ENCODE measurements around the gene KLHL22.

Gene KLHL22

GRCh38 chr22:20398420-20398819 lies 97.2 kb downstream of the KLHL22 start:
- DNase-seq (ENCODE audit: low read depth): no peak
- no peak overlapping the region for H3K4me3 ChIP-seq (replicated peaks; ENCODE audit: low read depth, low read length)
- TF ChIP-seq, protein P1, sequence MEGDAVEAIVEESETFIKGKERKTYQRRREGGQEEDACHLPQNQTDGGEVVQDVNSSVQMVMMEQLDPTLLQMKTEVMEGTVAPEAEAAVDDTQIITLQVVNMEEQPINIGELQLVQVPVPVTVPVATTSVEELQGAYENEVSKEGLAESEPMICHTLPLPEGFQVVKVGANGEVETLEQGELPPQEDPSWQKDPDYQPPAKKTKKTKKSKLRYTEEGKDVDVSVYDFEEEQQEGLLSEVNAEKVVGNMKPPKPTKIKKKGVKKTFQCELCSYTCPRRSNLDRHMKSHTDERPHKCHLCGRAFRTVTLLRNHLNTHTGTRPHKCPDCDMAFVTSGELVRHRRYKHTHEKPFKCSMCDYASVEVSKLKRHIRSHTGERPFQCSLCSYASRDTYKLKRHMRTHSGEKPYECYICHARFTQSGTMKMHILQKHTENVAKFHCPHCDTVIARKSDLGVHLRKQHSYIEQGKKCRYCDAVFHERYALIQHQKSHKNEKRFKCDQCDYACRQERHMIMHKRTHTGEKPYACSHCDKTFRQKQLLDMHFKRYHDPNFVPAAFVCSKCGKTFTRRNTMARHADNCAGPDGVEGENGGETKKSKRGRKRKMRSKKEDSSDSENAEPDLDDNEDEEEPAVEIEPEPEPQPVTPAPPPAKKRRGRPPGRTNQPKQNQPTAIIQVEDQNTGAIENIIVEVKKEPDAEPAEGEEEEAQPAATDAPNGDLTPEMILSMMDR (IDR thresholded peaks at IDR 0.05; ENCODE audit: low read length, missing control alignments): no peak

- H3K4me3 ChIP-seq (replicated peaks; ENCODE audit: low read depth, low read length): no peak overlapping the region
- no peak for DNase-seq (ENCODE audit: low read depth)
- TF ChIP-seq, protein P1 (IDR thresholded peaks at IDR 0.05; ENCODE audit: low read length, missing control alignments): no peak
Measured at GRCh38 chr22:20397498-20397897, 98.1 kb downstream of the KLHL22 start.

DNA sequence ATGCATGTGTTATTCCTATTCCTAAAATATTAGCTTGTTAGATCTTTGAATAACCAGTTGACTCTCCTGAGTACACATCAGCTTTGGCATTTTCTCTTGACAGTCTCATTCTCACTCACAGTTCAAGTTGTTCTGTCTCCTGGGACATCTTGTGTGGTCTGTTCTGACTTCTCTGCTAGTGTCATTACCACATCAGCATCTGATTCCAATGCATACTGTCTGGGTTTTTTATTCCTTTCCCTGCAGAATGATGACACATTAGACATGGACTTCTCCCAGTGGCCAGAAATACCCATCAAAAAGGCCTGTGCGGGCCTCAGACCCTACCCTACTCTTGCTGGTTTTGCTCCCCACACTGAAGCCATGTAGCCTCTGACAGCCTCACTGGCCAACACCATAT lies 99.0 kb downstream of the KLHL22 start:
- TF ChIP-seq, protein P1 (IDR thresholded peaks at IDR 0.05; ENCODE audit: low read length, missing control alignments): no peak
- DNase-seq (ENCODE audit: low read depth): no peak

DNA sequence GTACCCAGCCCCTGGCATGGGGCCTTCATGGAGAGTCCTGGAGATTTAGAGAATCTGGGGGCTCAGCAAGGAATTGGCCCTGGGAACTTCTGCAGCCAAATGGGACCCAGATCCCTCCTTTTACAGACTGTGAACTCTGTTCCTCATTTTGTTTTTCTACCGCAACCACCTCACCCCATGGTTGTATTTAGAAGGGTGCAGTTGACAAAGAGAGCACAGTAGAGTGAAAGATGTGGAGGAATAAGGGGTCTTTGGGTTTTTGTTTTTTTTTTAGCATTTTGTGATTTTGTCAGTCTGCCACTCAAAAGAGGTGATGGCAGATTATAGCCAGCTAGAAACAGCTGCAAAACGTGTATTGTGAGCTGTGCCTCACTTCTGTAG lies 99.7 kb downstream of the KLHL22 start:
- H3K4me3 ChIP-seq (replicated peaks; ENCODE audit: low read depth, low read length): no peak overlapping the region
- TF ChIP-seq, protein P1 (IDR thresholded peaks at IDR 0.05; ENCODE audit: low read length, missing control alignments): no peak
- DNase-seq (ENCODE audit: low read depth): no peak

More for the DNA sequence above, 99.0 kb downstream of the KLHL22 start:
- no peak overlapping the region for H3K4me3 ChIP-seq (replicated peaks; ENCODE audit: low read depth, low read length)

- no peak for DNase-seq (ENCODE audit: low read depth)
- no peak overlapping the region for H3K4me3 ChIP-seq (replicated peaks; ENCODE audit: low read depth, low read length)
- TF ChIP-seq, protein P1 (IDR thresholded peaks at IDR 0.05; ENCODE audit: low read length, missing control alignments): no peak
Measured at GRCh38 chr22:20395181-20395906, 100.3 kb downstream of the KLHL22 start.

DNA sequence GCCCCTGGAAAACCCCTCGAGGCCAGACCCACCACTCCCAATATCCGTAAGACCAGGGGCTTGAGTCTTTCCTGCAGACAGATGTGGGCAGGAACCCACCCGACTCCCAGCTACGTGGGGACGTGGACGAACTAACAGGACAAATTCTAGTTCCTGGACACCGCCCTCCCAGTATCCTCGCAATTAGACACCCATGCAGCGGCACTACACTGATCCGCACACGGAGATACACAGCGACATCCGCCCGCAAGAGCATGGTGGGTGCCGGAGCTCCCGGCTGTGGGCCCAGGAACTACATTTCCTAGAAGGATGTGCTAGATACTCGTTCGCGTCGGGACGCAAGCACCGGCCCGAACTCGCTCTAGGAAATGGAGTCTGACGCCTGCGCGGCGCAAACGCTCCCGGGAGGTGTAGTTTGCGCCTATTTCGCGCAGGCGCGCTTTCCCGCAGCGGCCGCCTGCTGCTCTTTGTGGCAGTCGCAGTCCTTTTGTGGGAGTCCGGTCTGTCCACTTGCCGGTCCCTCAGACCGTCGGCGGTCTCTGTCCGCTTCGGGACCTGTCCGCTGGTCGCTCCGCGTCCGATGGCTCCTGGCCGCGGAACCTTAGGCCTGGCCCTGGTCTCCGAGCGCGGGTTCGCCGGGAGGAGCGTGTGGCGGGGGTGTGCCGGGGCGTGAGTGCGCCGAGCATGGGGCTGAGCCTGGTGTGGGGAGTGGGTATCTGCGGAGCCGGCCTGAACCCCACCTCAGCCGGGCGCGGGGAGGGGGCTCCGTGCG lies 101.7 kb downstream of the KLHL22 start, which contains the start of gene ZNF74:
Gene ZNF74, plus strand, starts transcription at position 447 of the 772 bp plus-strand sequence. CDS start 478 bp downstream, outside the sequence.
- peak within 1 kb of the TSS; percentile 83 for H3K4me3 ChIP-seq (replicated peaks; ENCODE audit: low read depth, low read length)
- TF ChIP-seq, protein P1 (IDR thresholded peaks at IDR 0.05; ENCODE audit: low read length, missing control alignments): no peak
- DNase-seq (ENCODE audit: low read depth): peak; percentile 93

Data from fibroblast of pulmonary artery (primary cell).